Prostate gland (tissue), 2 donors: ENCODE results near the gene TAF5L. TPM values are rescaled to one million over a fixed set of nuclear protein-coding genes. Genes with fewer than 3 reads are reported as not detected.

Experiments
- DNase-seq: peaks from one replicate; pipeline ENCODE4 v3.0.0-alpha.2; 2019; ENCODE audit warnings: low spot score
- H3K27ac ChIP-seq, 2 donors: fragments of 200-600 bp; sonication (generic); 2 replicates each; pipeline ENCODE4 v1.5.1; 2017 to 2019
- H3K27me3 ChIP-seq: fragments of 200-600 bp; sonication (generic); replicated peaks from 2 replicates; pipeline ENCODE4 v1.5.1; 2019; ENCODE audit not compliant: insufficient read depth
- H3K36me3 ChIP-seq, 2 donors: fragments of 200-600 bp; sonication (generic); 1 replicate in 1 of 2; 2 replicates in 1 of 2; pipeline versions ENCODE4 v1.5.1 to v1.8.1; 2017 to 2019
- H3K4me1 ChIP-seq: fragments of 200-600 bp; sonication (generic); replicated peaks from 2 replicates; pipeline ENCODE4 v1.5.1; 2019
- H3K4me3 ChIP-seq, 2 donors: fragments of 200-600 bp; sonication (generic); 2 replicates each; pipeline ENCODE4 v1.5.1; 2017 to 2019
- H3K9me3 ChIP-seq: fragments of 200-600 bp; sonication (generic); 2 replicates; pipeline ENCODE4 v1.5.1; 2017
- CTCF ChIP-seq, 4 experiments: fragments of 200-600 bp in 2 of 4; fragments of 450-650 bp in 2 of 4; sonication (generic) in 2 of 4; IDR thresholded peaks; 1 replicate in 3 of 4; 2 replicates in 1 of 4; pipeline ENCODE4 v1.5.1; 2016 to 2019; ENCODE audit warnings: antibody characterized with exemption in 4 of 4, mild to moderate bottlenecking in 2 of 4, moderate library complexity in 2 of 4
- POLR2A ChIP-seq: fragments of 450-650 bp; IDR thresholded peaks from one replicate; pipeline ENCODE4 v1.6.1; 2016; ENCODE audit warnings: antibody characterized with exemption, mild to moderate bottlenecking
- POLR2AphosphoS5 ChIP-seq: sonication (generic); formaldehyde crosslinking; IDR thresholded peaks from one replicate; pipeline ENCODE4 v1.6.1; 2017; ENCODE audit warnings: antibody characterized with exemption
- WGBS: methylation state at CpG from one replicate; pipeline ENCODE4 v1.1.5; 2018; 5-methylcytosine and 5-hydroxymethylcytosine counted together
- intact Hi-C: fragments of 100-400 bp; cut with DNase I; formaldehyde crosslinking; loops from one replicate; pipeline ENCODE4 v1.14.2; 2022
- total RNA-seq, 2 donors: library from RNA; depleted of rRNA; stranded (reverse); fragments of >200 nt; gene quantifications; one replicate each; pipeline ENCODE4 v1.1.0, GENCODE V29; 2016

Gene TAF5L
- total RNA-seq, 2 donors from 2014 or later: 14.0 to 17.2 TPM

DNA sequence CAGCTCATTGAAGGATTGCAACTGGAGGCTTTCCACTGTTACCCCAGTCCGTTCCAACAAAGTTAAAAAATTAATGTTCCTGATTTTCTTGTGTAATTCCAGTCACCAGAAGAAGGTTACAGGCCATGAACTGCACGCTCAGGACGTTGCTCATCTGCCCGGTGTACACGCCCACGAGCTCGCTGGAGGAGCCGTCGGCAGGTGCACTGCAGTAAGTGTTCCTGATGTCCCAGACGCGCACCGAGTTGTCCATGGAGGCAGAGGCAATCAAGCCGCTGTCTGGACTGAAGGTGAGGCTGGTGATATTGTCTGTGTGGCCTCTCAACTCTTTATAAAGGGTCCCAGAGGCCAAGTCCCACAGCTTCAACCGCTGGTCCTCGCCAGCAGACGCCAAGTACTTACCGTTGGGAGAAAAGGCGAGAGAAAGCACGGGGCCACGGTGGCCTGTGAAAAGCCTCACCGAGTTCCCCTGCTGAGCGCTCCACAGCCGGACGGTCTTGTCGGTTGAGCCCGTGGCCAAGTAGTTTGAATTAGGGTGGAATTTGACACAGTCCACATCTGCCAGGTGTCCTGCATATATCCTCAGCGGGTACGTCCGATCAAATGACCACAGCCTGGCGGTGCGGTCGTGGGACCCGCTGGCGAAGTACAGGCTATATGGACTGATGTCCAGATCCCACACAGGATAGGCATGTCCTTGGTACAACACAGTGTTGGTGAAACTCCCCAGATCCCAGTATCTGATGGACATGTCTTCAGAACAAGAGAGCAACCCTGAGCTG is 31.5 kb downstream of the TAF5L start:
- H3K36me3 ChIP-seq: peaks cover 0 to 6% of the 10 kb centered on the region in 2 donors
- 93% methylated on average over 34 of the region's 34 CpGs for WGBS
- H3K27me3 ChIP-seq: no peaks in the 10 kb centered on the region
- no peaks in the 10 kb centered on the region for H3K4me1 ChIP-seq
- no peak overlapping the region for H3K4me3 ChIP-seq
- H3K9me3 ChIP-seq: no peaks in the 10 kb centered on the region
- no peak for TF ChIP-seq POLR2A
- TF ChIP-seq POLR2AphosphoS5: no peak
- TF ChIP-seq CTCF (IDR thresholded peaks at IDR 0.05): no peak
- intact Hi-C loops: loop anchor here (5.0 kb wide), 1 partner anchor 37 kb away; the partner anchor contains the start of gene ABCB10
- H3K27ac ChIP-seq: no peak overlapping the region
- DNase-seq: no peak

DNA sequence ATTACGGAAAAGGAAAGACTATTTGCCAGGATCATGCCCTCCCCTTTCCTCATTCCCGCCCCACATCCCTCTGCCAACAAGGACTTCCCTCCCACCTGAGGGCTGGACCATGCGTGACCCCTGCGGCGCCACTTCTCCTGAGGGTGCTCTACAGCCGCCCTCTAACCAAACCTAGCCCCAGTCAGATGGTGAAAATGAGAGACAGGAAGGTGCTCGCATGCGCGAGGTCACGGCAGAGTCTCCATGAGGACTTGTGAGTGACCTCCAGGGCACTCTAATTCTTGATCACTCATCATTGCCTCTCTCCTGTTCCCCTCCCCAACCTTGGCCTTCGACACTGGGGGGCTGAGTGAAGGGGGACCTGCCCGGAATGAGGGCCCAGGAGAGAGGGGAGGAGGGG is 32.1 kb downstream of the TAF5L start:
- Histone ChIP-seq H3K4me1 (no peaks in the 10 kb centered on the region), H3K27me3 (no peaks in the 10 kb centered on the region), H3K9me3 (no peaks in the 10 kb centered on the region), H3K27ac (no peak overlapping the region), H3K36me3 (peaks cover 0 to 6% of the 10 kb centered on the region in 2 donors), H3K4me3 (no peak overlapping the region)
- no peak for DNase-seq
- 94% methylated on average over 12 of the region's 12 CpGs for WGBS
- TF ChIP-seq POLR2A: no peak
- TF ChIP-seq CTCF (IDR thresholded peaks at IDR 0.05): no peak
- TF ChIP-seq POLR2AphosphoS5: no peak
- intact Hi-C loops: no loop called here

DNA sequence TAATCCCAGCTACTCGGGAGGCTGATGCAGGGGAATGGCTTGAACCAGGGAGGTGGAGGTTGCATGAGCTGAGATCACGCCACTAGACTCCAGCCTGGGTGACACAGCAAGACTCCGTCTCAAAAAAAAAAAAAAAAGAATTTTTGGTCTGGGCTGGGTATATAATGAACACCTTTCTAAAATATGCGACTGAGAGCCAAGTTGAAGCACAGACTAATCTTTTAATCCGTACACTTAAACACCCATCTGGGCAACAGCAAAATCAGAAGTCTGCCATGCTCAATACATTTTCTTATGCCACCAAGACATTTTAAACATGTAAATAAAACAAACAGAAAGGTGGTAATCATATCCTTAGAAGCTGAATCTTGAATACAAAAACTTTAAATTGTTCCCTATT is 35.8 kb downstream of the TAF5L start:
- intact Hi-C loops: no loop called here
- DNase-seq: no peak
- Histone ChIP-seq H3K27me3 (no peaks in the 10 kb centered on the region), H3K4me3 (no peak overlapping the region), H3K4me1 (no peaks in the 10 kb centered on the region), H3K36me3 (peaks cover 0 to 6% of the 10 kb centered on the region in 2 donors), H3K27ac (no peak overlapping the region), H3K9me3 (no peaks in the 10 kb centered on the region)
- TF ChIP-seq POLR2A (no peak), CTCF (IDR thresholded peaks at IDR 0.05) (no peak), POLR2AphosphoS5 (no peak)
- WGBS: 94% methylated on average over 5 of the region's 5 CpGs

GRCh38 chr1:229585338-229585737 is 40.6 kb downstream of the TAF5L start:
- Histone ChIP-seq H3K4me3 (no peak overlapping the region), H3K27me3 (no peaks in the 10 kb centered on the region), H3K4me1 (no peaks in the 10 kb centered on the region), H3K27ac (no peak overlapping the region), H3K9me3 (no peaks in the 10 kb centered on the region), H3K36me3 (no peaks in the 10 kb centered on the region)
- DNase-seq: no peak
- TF ChIP-seq POLR2AphosphoS5: no peak
- no peak for TF ChIP-seq CTCF (IDR thresholded peaks at IDR 0.05)
- intact Hi-C loops: no loop called here
- 61% methylated on average over 2 of the region's 2 CpGs for WGBS

GRCh38 chr1:229582715-229583114 is 43.2 kb downstream of the TAF5L start:
- intact Hi-C loops: no loop called here
- Histone ChIP-seq H3K4me1 (peaks cover 7% of the 10 kb centered on the region), H3K4me3 (no peak overlapping the region)

More at GRCh38 chr1:229582715-229583114, 43.2 kb downstream of the TAF5L start:
- WGBS: 95% methylated on average over 4 of the region's 4 CpGs
- Histone ChIP-seq H3K27ac (no peak overlapping the region), H3K27me3 (no peaks in the 10 kb centered on the region), H3K36me3 (no peaks in the 10 kb centered on the region), H3K9me3 (no peaks in the 10 kb centered on the region)
- no peak for TF ChIP-seq CTCF (IDR thresholded peaks at IDR 0.05)
- no peak for TF ChIP-seq POLR2AphosphoS5
- TF ChIP-seq POLR2A: no peak
- no peak for DNase-seq
